ENCODE results near the gene NOP53.
"Not testable (repeated sequence)": the region's sequence is repeated elsewhere in the genome, so short reads cannot be mapped to it uniquely, and the experiment has no call there.

Gene NOP53

DNA sequence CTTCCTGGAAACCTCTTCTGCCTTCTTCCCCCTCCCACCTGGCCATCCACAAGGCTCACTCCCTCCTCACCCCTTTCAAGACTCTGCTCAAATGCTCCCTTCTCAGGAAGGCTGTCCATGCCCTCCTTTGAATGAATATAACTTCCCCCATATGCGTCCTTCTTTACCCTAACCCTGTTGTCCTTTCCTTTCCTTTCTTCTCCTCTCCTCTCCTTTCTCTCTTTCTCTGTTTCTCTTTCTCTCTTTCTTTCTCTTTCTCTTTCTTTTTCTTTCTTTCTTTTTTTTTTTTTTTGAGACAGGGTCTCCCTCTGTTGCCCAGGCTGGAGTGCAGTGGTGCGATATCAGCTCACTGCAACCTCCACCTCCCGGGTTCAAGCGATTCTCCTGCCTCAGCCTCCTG lies 17.1 kb upstream of the NOP53 start:
- not testable (repeated sequence) for H2BK120ac ChIP-seq (ENCODE audit: low read depth, low read length); H3K4me3 ChIP-seq (ENCODE audit: insufficient read depth in 1 of 2, low read depth in 1 of 2, low read length in 2 of 2); DNase-seq; H2BK5ac ChIP-seq (ENCODE audit: low read depth, low read length, poor library complexity, severe bottlenecking); H3K14ac ChIP-seq (ENCODE audit: low read length in 2 of 2); H3K23ac ChIP-seq (ENCODE audit: low read length in 2 of 2); H3K18ac ChIP-seq (ENCODE audit: low read depth in 1 of 2, low read length in 2 of 2); H2AK5ac ChIP-seq (ENCODE audit: low read length, severe bottlenecking); H4K8ac ChIP-seq (ENCODE audit: low read length); H3K9me3 ChIP-seq (ENCODE audit: control insufficient read depth, low read length); H2AFZ ChIP-seq (ENCODE audit: low read depth, low read length); H3K4ac ChIP-seq (ENCODE audit: low read depth in 1 of 2, low read length in 2 of 2); H3K4me2 ChIP-seq (ENCODE audit: low read length, poor library complexity, severe bottlenecking); H2BK15ac ChIP-seq (ENCODE audit: low read depth, poor library complexity, severe bottlenecking); H3K27me3 ChIP-seq (ENCODE audit: control insufficient read depth in 1 of 2, insufficient read depth in 1 of 2, low read length in 2 of 2)
- WGBS = 100% methylated on average over 4 of the region's 4 CpGs
- Histone ChIP-seq H3K36me3 (ENCODE audit: control insufficient read depth in 1 of 2, insufficient read depth in 2 of 2, low read depth in 1 of 2, low read length in 2 of 2) (peaks cover 49 to 76% of the 10 kb centered on the region in 2 experiments), H3K27ac (ENCODE audit: low read length, poor library complexity, severe bottlenecking) (peak overlapping the region; percentile 13), H3K79me1 (replicated peaks; ENCODE audit: low read length, poor library complexity, severe bottlenecking) (peaks cover 24% of the 10 kb centered on the region), H3K9ac (ENCODE audit: low read length) (peak overlapping the region; percentile 32), H3K4me1 (ENCODE audit: control insufficient read depth, insufficient read depth, low read depth, low read length) (peaks cover 21% of the 10 kb centered on the region), H2BK12ac (ENCODE audit: low read length in 2 of 2) (peak overlapping the region in 1 of 2 experiments; percentile 38), H4K91ac (ENCODE audit: low read length) (peak overlapping the region; percentile 25)

DNA sequence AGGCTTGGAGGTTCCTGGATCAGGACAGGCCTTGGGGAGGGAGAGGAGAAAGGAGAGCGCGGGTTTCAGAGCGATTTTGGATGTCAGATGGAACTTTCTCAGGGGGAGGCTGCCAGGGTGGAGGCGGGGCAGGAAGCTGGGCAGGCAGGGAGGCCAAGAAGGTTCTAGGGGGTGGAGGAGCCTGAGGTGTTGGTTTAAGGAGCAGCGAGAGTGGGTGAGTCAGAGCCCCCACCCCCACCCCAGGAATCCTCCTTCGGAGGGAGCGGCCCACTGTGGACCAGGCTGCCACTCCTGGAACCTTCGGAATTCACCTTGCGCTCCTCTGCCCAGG lies 15.9 kb upstream of the NOP53 start:
- H3K4me2 ChIP-seq (ENCODE audit: low read length, poor library complexity, severe bottlenecking) = peak overlapping the region; percentile 51
- H3K4me1 ChIP-seq (ENCODE audit: control insufficient read depth, insufficient read depth, low read depth, low read length) = peaks cover 21% of the 10 kb centered on the region
- WGBS = 13% methylated on average over 8 of the region's 9 CpGs
- peak overlapping the region; percentile 71 for H4K8ac ChIP-seq (ENCODE audit: low read length)
- peak overlapping the region; percentile 92 for H2BK5ac ChIP-seq (ENCODE audit: low read depth, low read length, poor library complexity, severe bottlenecking)
- peak; percentile 76 for DNase-seq
- H3K4ac ChIP-seq (ENCODE audit: low read depth in 1 of 2, low read length in 2 of 2) = peak overlapping the region in 1 of 2 experiments; percentile 65
- peak overlapping the region; percentile 7 to 75 for H3K18ac ChIP-seq (ENCODE audit: low read depth in 1 of 2, low read length in 2 of 2)
- H3K23ac ChIP-seq (ENCODE audit: low read length in 2 of 2) = peak overlapping the region in 1 of 2 experiments; percentile 23
- peaks cover 25% of the 10 kb centered on the region for H3K79me1 ChIP-seq (replicated peaks; ENCODE audit: low read length, poor library complexity, severe bottlenecking)
- no peaks in the 10 kb centered on the region for H3K9me3 ChIP-seq (ENCODE audit: control insufficient read depth, low read length)
- peaks cover 54 to 77% of the 10 kb centered on the region in 2 experiments for H3K36me3 ChIP-seq (ENCODE audit: control insufficient read depth in 1 of 2, insufficient read depth in 2 of 2, low read depth in 1 of 2, low read length in 2 of 2)
- peak overlapping the region; percentile 62 for H3K9ac ChIP-seq (ENCODE audit: low read length)
- peak overlapping the region in 1 of 2 experiments; percentile 26 for H3K14ac ChIP-seq (ENCODE audit: low read length in 2 of 2)
- no peak overlapping the region for H2BK120ac ChIP-seq (ENCODE audit: low read depth, low read length)
- H2BK15ac ChIP-seq (ENCODE audit: low read depth, poor library complexity, severe bottlenecking) = no peak overlapping the region
- peak overlapping the region in 1 of 2 experiments; percentile 61 for H3K4me3 ChIP-seq (ENCODE audit: insufficient read depth in 1 of 2, low read depth in 1 of 2, low read length in 2 of 2)
- no peak overlapping the region for H2AFZ ChIP-seq (ENCODE audit: low read depth, low read length)
- H4K91ac ChIP-seq (ENCODE audit: low read length) = no peak overlapping the region
- peak overlapping the region; percentile 81 for H2AK5ac ChIP-seq (ENCODE audit: low read length, severe bottlenecking)
- H2BK12ac ChIP-seq (ENCODE audit: low read length in 2 of 2) = peak overlapping the region in 1 of 2 experiments; percentile 72
- peak overlapping the region; percentile 91 for H3K27ac ChIP-seq (ENCODE audit: low read length, poor library complexity, severe bottlenecking)
- no peaks in the 10 kb centered on the region for H3K27me3 ChIP-seq (ENCODE audit: control insufficient read depth in 1 of 2, insufficient read depth in 1 of 2, low read length in 2 of 2)

DNA sequence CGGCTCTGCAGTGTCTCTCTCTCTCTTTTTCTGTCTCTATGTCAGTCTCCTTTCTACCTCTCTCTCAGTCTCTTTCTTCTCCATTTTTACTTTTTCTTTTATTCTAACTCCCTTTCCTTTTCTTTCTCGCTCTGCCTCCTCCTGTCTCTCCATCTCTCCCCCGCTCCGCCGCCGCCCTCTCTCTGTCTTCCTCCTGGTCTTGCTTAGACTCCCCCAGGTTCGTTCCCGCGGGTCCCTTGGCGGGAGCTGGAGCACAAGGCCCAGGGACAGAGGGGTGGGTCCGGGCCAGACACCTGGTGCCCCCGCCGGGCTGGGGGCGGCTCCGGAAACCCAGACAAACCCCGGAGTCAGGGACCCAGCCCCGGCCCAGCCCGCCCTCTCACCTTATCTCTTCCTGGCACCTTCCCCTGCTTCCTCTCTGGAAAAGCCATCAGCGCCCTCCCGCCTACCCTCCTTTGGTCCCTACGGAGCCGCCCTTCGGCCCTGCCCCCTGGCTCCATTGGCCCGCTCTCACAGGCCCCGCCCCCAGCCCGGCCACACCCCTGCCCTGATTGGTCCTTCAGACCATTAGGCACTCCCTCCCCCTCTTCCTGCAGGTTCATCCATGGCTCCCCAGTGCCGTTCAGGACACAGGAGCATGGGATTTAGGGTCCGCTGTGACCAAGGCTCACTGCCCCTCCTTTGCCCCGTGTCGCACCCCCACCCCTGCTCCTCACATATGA lies 15.4 kb upstream of the NOP53 start:
- no peak for DNase-seq
- peak overlapping the region; percentile 34 for H4K91ac ChIP-seq (ENCODE audit: low read length)
- no peaks in the 10 kb centered on the region for H3K27me3 ChIP-seq (ENCODE audit: control insufficient read depth in 1 of 2, insufficient read depth in 1 of 2, low read length in 2 of 2)
- H4K8ac ChIP-seq (ENCODE audit: low read length) = peak overlapping the region; percentile 76
- peak overlapping the region; percentile 25 to 78 for H3K18ac ChIP-seq (ENCODE audit: low read depth in 1 of 2, low read length in 2 of 2)
- H3K23ac ChIP-seq (ENCODE audit: low read length in 2 of 2) = peak overlapping the region in 1 of 2 experiments; percentile 90
- H2AFZ ChIP-seq (ENCODE audit: low read depth, low read length) = no peak overlapping the region
- H3K36me3 ChIP-seq (ENCODE audit: control insufficient read depth in 1 of 2, insufficient read depth in 2 of 2, low read depth in 1 of 2, low read length in 2 of 2) = peaks cover 58 to 77% of the 10 kb centered on the region in 2 experiments
- H2BK12ac ChIP-seq (ENCODE audit: low read length in 2 of 2) = peak overlapping the region in 1 of 2 experiments; percentile 34
- H3K9ac ChIP-seq (ENCODE audit: low read length) = peak overlapping the region; percentile 62
- H3K4ac ChIP-seq (ENCODE audit: low read depth in 1 of 2, low read length in 2 of 2) = peak overlapping the region in 1 of 2 experiments; percentile 17
- peak overlapping the region; percentile 71 for H2AK5ac ChIP-seq (ENCODE audit: low read length, severe bottlenecking)
- H2BK5ac ChIP-seq (ENCODE audit: low read depth, low read length, poor library complexity, severe bottlenecking) = peak overlapping the region; percentile 9
- peaks cover 26% of the 10 kb centered on the region for H3K79me1 ChIP-seq (replicated peaks; ENCODE audit: low read length, poor library complexity, severe bottlenecking)
- H2BK15ac ChIP-seq (ENCODE audit: low read depth, poor library complexity, severe bottlenecking) = peak overlapping the region; percentile 0
- no peak overlapping the region for H3K14ac ChIP-seq (ENCODE audit: low read length in 2 of 2)
- peak overlapping the region; percentile 51 for H3K4me2 ChIP-seq (ENCODE audit: low read length, poor library complexity, severe bottlenecking)
- WGBS = 38% methylated on average over 30 of the region's 30 CpGs
- H3K27ac ChIP-seq (ENCODE audit: low read length, poor library complexity, severe bottlenecking) = peak overlapping the region; percentile 91
- H3K9me3 ChIP-seq (ENCODE audit: control insufficient read depth, low read length) = no peaks in the 10 kb centered on the region
- no peak overlapping the region for H2BK120ac ChIP-seq (ENCODE audit: low read depth, low read length)
- H3K4me1 ChIP-seq (ENCODE audit: control insufficient read depth, insufficient read depth, low read depth, low read length) = peaks cover 21% of the 10 kb centered on the region
- peak overlapping the region; percentile 8 to 61 for H3K4me3 ChIP-seq (ENCODE audit: insufficient read depth in 1 of 2, low read depth in 1 of 2, low read length in 2 of 2)

DNA sequence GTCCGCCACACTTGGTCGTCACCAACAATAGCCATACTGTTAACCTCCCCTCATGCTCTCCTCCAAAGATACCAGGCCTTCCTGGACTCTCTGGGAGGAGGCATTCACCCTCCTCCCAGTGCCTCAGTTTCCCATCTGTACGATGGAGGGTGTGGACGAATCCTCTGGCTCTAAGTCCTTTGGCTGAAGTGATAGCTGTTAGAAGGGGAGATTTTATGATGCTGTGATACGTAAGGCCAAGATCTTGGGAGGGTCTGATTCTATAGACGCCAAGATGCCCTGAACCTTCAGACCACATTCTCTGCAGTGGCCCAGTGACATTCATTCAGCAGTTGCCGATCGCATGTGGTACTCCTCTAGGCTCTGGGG lies 14.8 kb upstream of the NOP53 start:
- no peak overlapping the region for H3K4ac ChIP-seq (ENCODE audit: low read depth in 1 of 2, low read length in 2 of 2)
- H2AFZ ChIP-seq (ENCODE audit: low read depth, low read length) = no peak overlapping the region
- peak overlapping the region; percentile 10 for H3K27ac ChIP-seq (ENCODE audit: low read length, poor library complexity, severe bottlenecking)
- H4K8ac ChIP-seq (ENCODE audit: low read length) = peak overlapping the region; percentile 76
- H4K91ac ChIP-seq (ENCODE audit: low read length) = peak overlapping the region; percentile 34
- H3K23ac ChIP-seq (ENCODE audit: low read length in 2 of 2) = peak overlapping the region in 1 of 2 experiments; percentile 90
- H2AK5ac ChIP-seq (ENCODE audit: low read length, severe bottlenecking) = peak overlapping the region; percentile 23
- H3K36me3 ChIP-seq (ENCODE audit: control insufficient read depth in 1 of 2, insufficient read depth in 2 of 2, low read depth in 1 of 2, low read length in 2 of 2) = peaks cover 59 to 77% of the 10 kb centered on the region in 2 experiments
- H2BK120ac ChIP-seq (ENCODE audit: low read depth, low read length) = no peak overlapping the region
- H2BK15ac ChIP-seq (ENCODE audit: low read depth, poor library complexity, severe bottlenecking) = no peak overlapping the region
- no peak overlapping the region for H3K9ac ChIP-seq (ENCODE audit: low read length)
- H3K14ac ChIP-seq (ENCODE audit: low read length in 2 of 2) = no peak overlapping the region
- 98% methylated on average over 8 of the region's 8 CpGs for WGBS
- no peak overlapping the region for H3K4me3 ChIP-seq (ENCODE audit: insufficient read depth in 1 of 2, low read depth in 1 of 2, low read length in 2 of 2)
- peaks cover 30% of the 10 kb centered on the region for H3K79me1 ChIP-seq (replicated peaks; ENCODE audit: low read length, poor library complexity, severe bottlenecking)
- no peak overlapping the region for H3K4me2 ChIP-seq (ENCODE audit: low read length, poor library complexity, severe bottlenecking)
- no peak for DNase-seq
- H2BK5ac ChIP-seq (ENCODE audit: low read depth, low read length, poor library complexity, severe bottlenecking) = no peak overlapping the region
- H3K9me3 ChIP-seq (ENCODE audit: control insufficient read depth, low read length) = no peaks in the 10 kb centered on the region
- no peaks in the 10 kb centered on the region for H3K27me3 ChIP-seq (ENCODE audit: control insufficient read depth in 1 of 2, insufficient read depth in 1 of 2, low read length in 2 of 2)
- H3K4me1 ChIP-seq (ENCODE audit: control insufficient read depth, insufficient read depth, low read depth, low read length) = peaks cover 21% of the 10 kb centered on the region
- H2BK12ac ChIP-seq (ENCODE audit: low read length in 2 of 2) = no peak overlapping the region
- peak overlapping the region; percentile 25 to 78 for H3K18ac ChIP-seq (ENCODE audit: low read depth in 1 of 2, low read length in 2 of 2)
